Hepatocyte (in vitro differentiated cells): Measurements from ENCODE around the gene KIF22. TPM values are rescaled to one million over a fixed set of nuclear protein-coding genes. Genes with fewer than 3 reads are reported as not detected.
A peak's percentile ranks its signal among the peaks of the same experiment; 100 is the strongest.

ENCODE experiments used
- DNase-seq: peaks from one replicate; pipeline ENCODE4 v3.0.0-alpha.2; 2016; ENCODE audit warnings: low spot score
- H2AFZ ChIP-seq: fragments of 200-600 bp; sonication (generic); 2 replicates; pipeline ENCODE4 v1.6.0; 2016; ENCODE audit warnings: antibody characterized with exemption, mild to moderate bottlenecking
- H3K27ac ChIP-seq: fragments of 200-600 bp; sonication (generic); 2 replicates; pipeline ENCODE4 v1.5.1; 2016; ENCODE audit warnings: mild to moderate bottlenecking
- H3K27me3 ChIP-seq: fragments of 200-600 bp; sonication (generic); 2 replicates; pipeline ENCODE4 v1.6.1; 2016
- H3K36me3 ChIP-seq: fragments of 200-600 bp; sonication (generic); replicated peaks from 2 replicates; pipeline ENCODE4 v1.5.1; 2016; ENCODE audit warnings: low read depth; ENCODE audit not compliant: insufficient read depth
- H3K4me1 ChIP-seq: fragments of 200-600 bp; sonication (generic); 2 replicates; pipeline ENCODE4 v1.5.1; 2016; ENCODE audit warnings: mild to moderate bottlenecking, moderate library complexity; ENCODE audit not compliant: insufficient read depth
- H3K4me2 ChIP-seq: fragments of 200-600 bp; sonication (generic); 2 replicates; pipeline ENCODE4 v1.6.0; 2016
- H3K4me3 ChIP-seq: fragments of 200-600 bp; sonication (generic); 2 replicates; pipeline ENCODE4 v1.5.1; 2016; ENCODE audit warnings: mild to moderate bottlenecking
- H3K79me2 ChIP-seq: fragments of 200-600 bp; sonication (generic); 2 replicates; pipeline ENCODE4 v1.6.0; 2017; ENCODE audit warnings: mild to moderate bottlenecking
- H3K9me2 ChIP-seq: fragments of 200-600 bp; sonication (generic); replicated peaks from 2 replicates; pipeline ENCODE4 v1.6.0; 2017; ENCODE audit warnings: mild to moderate bottlenecking; ENCODE audit not compliant: insufficient read depth
- H3K9me3 ChIP-seq: fragments of 200-600 bp; sonication (generic); 2 replicates; pipeline ENCODE4 v1.5.1; 2016; ENCODE audit warnings: low read depth, mild to moderate bottlenecking
- H4K20me1 ChIP-seq: fragments of 200-600 bp; sonication (generic); 2 replicates; pipeline ENCODE4 v1.6.0; 2016; ENCODE audit warnings: mild to moderate bottlenecking; ENCODE audit not compliant: insufficient read depth, poor library complexity, severe bottlenecking
- EZH2 ChIP-seq: fragments of 200-600 bp; sonication (generic); IDR thresholded peaks from 2 replicates; pipeline ENCODE4 v1.6.1; 2016; ENCODE audit warnings: antibody characterized with exemption, mild to moderate bottlenecking, borderline replicate concordance
- EZH2phosphoT487 ChIP-seq: fragments of 200-600 bp; sonication (generic); IDR thresholded peaks from one replicate; pipeline ENCODE4 v1.6.1; 2018; ENCODE audit warnings: antibody characterized with exemption, mild to moderate bottlenecking, low read depth, moderate library complexity; ENCODE audit not compliant: unreplicated experiment, severe bottlenecking
- WGBS: methylation state at CpG from one replicate; pipeline ENCODE4 v1.1.6; 2016; ENCODE audit warnings: low lambda C conversion rate; ENCODE audit errors: missing lambda C conversion rate; 5-methylcytosine and 5-hydroxymethylcytosine counted together
- polyA plus RNA-seq: library from polyadenylated mRNA; unstranded; fragments of >200 nt; fragmentation: Nextera tagmentation; extraction: Ambion mirVana; gene quantifications from 2 replicates; pipeline ENCODE4 v1.2.1, GENCODE V29; 2016
- total RNA-seq: library from RNA; depleted of rRNA; stranded (reverse); fragments of >200 nt; gene quantifications from 2 replicates; pipeline ENCODE4 v1.2.3, GENCODE V29; 2014
- TF ChIP-seq, protein P1 (sequence below): fragments of 200-600 bp; sonication (generic); IDR thresholded peaks from 2 replicates; pipeline ENCODE4 v1.5.1; 2016; ENCODE audit warnings: antibody characterized with exemption, mild to moderate bottlenecking; ENCODE audit not compliant: poor library complexity

Gene KIF22
- total RNA-seq (42.6 and 43.3 TPM in 2 replicates), polyA plus RNA-seq (42.5 and 44.5 TPM in 2 replicates)

GRCh38 chr16:29790183-29790948 lies at the start of gene KIF22:
Gene KIF22 (plus strand): TSS chr16:29790751. CDS start chr16:29790760, 9 bp downstream.
- Histone ChIP-seq H2AFZ (peak within 1 kb of the TSS; percentile 80), H3K4me1 (no peaks in the 10 kb centered on the region), H3K9me2 (no peaks in the 10 kb centered on the region), H3K27ac (peak within 1 kb of the TSS; percentile 92), H3K36me3 (no peaks in the 10 kb centered on the region), H3K9me3 (no peaks in the 10 kb centered on the region), H3K79me2 (peaks cover 46% of the 10 kb centered on the region), H3K4me3 (peak within 1 kb of the TSS; percentile 71), H3K27me3 (no peaks in the 10 kb centered on the region), H3K4me2 (peak within 1 kb of the TSS; percentile 86), H4K20me1 (peaks cover 2% of the 10 kb centered on the region)
- TF ChIP-seq, protein P1, sequence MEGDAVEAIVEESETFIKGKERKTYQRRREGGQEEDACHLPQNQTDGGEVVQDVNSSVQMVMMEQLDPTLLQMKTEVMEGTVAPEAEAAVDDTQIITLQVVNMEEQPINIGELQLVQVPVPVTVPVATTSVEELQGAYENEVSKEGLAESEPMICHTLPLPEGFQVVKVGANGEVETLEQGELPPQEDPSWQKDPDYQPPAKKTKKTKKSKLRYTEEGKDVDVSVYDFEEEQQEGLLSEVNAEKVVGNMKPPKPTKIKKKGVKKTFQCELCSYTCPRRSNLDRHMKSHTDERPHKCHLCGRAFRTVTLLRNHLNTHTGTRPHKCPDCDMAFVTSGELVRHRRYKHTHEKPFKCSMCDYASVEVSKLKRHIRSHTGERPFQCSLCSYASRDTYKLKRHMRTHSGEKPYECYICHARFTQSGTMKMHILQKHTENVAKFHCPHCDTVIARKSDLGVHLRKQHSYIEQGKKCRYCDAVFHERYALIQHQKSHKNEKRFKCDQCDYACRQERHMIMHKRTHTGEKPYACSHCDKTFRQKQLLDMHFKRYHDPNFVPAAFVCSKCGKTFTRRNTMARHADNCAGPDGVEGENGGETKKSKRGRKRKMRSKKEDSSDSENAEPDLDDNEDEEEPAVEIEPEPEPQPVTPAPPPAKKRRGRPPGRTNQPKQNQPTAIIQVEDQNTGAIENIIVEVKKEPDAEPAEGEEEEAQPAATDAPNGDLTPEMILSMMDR, result peak; percentile 82
- TF ChIP-seq EZH2 (no peak), EZH2phosphoT487 (no peak)
- peak; percentile 100 for DNase-seq
- 2% methylated on average over 60 of the region's 67 CpGs for WGBS

GRCh38 chr16:29742683-29743275 lies 47.8 kb upstream of the KIF22 start:
- H4K20me1 ChIP-seq, result no peaks in the 10 kb centered on the region
- H2AFZ ChIP-seq, result no peak overlapping the region
- H3K4me2 ChIP-seq, result no peak overlapping the region
- 94% methylated on average over 7 of the region's 7 CpGs for WGBS
- no peak overlapping the region for H3K4me3 ChIP-seq
- no peaks in the 10 kb centered on the region for H3K79me2 ChIP-seq
- no peaks in the 10 kb centered on the region for H3K9me2 ChIP-seq
- H3K27me3 ChIP-seq, result no peaks in the 10 kb centered on the region
- H3K27ac ChIP-seq, result no peak overlapping the region
- H3K36me3 ChIP-seq, result no peaks in the 10 kb centered on the region
- DNase-seq, result no peak
- no peaks in the 10 kb centered on the region for H3K9me3 ChIP-seq
- TF ChIP-seq, protein P1, result no peak
- TF ChIP-seq EZH2 (no peak), EZH2phosphoT487 (no peak)
- peaks cover 32% of the 10 kb centered on the region for H3K4me1 ChIP-seq

GRCh38 chr16:29743475-29743826 lies 47.1 kb upstream of the KIF22 start:
- Histone ChIP-seq H3K4me1 (peaks cover 25% of the 10 kb centered on the region), H3K27ac (no peak overlapping the region)

More at GRCh38 chr16:29743475-29743826, 47.1 kb upstream of the KIF22 start:
- TF ChIP-seq EZH2phosphoT487, result no peak
- no peak for TF ChIP-seq EZH2
- TF ChIP-seq, protein P1, result no peak
- no peak for DNase-seq
- H3K27me3 ChIP-seq, result no peaks in the 10 kb centered on the region
- H3K36me3 ChIP-seq, result no peaks in the 10 kb centered on the region
- WGBS, result 96% methylated on average over 5 of the region's 5 CpGs
- H4K20me1 ChIP-seq, result no peaks in the 10 kb centered on the region
- H2AFZ ChIP-seq, result no peak overlapping the region
- no peaks in the 10 kb centered on the region for H3K9me2 ChIP-seq
- H3K79me2 ChIP-seq, result no peaks in the 10 kb centered on the region
- no peak overlapping the region for H3K4me2 ChIP-seq
- no peak overlapping the region for H3K4me3 ChIP-seq
- no peaks in the 10 kb centered on the region for H3K9me3 ChIP-seq
